ENCODE measurements around the gene MORN2.
"Not testable (repeated sequence)": the region's sequence is repeated elsewhere in the genome, so short reads cannot be mapped to it uniquely, and the experiment has no call there.

Gene MORN2

DNA sequence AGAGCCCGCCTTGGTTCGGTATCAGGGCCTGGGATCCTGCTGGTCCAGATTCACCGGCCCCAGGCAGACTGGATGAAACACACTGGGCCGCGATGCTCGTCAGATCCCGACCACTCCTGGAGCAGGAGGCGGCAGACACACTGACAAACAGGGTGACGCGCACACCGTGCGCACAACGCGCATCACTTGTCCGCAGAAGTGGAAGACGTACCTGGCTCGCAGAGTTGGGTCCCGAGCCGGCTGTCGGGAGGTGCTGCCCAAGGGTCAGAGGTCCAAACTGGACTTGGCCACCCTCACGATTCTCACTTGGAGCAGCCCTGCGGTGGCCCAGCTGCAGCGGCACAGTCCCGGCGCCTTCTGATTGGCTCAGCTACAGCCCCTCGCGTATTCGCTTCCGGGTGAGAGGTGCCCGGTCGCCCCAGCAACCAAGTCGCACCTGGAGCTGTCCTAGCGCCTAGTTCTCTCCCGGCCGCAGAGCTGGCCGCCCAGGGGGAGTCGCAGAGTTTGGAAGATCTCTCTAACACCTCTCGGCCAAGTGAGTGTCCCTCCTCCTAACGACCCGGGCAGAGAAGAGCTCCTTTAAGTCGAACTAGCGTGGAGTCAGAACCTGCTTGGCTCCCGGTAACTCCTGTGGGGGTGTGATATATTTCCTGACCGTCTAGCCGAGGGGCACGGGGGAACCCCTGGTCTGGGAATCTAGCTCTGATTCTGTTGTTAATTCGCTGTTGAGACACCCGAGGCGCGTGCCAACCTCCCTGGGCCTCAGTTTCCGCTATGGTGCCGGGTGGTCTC is at the start of gene MORN2, which contains the start of gene DHX57:
TSS of gene MORN2 (plus strand) at position 401 of the 792 bp plus-strand sequence.
TSS of gene DHX57 (minus strand) at position 359 of the 792 bp plus-strand sequence. CDS start 7,529 bp downstream, outside the sequence.
- DNase-seq, result peak; percentile 94

DNA sequence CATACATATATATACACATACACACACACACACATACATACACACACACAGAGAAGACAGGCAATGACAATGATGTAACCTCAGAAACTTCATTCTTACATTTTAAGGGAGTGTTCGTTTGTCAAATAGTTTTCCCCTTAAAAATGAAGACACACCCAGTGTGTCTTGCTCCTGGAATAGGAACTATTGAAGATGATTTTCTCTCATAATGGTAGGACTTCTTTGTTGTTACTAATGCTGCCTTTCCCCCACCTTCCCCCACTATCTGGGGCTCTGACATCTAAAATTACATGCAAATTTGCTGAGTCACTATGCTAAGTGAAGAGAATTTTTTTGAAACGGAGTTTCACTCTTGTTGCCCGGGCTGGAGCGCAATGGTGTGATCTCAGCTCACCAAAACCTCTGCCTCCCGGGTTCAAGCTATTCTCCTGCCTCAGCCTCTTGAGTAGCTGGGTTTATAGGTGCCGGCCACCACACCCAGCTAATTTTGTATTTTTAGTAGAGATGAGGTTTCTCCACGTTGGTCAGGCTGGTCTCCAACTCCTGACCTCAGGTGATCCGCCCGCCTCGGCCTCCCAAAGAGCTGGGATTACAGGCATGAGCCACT is 48.1 kb upstream of the MORN2 start:
- not testable (repeated sequence) for DNase-seq

DNA sequence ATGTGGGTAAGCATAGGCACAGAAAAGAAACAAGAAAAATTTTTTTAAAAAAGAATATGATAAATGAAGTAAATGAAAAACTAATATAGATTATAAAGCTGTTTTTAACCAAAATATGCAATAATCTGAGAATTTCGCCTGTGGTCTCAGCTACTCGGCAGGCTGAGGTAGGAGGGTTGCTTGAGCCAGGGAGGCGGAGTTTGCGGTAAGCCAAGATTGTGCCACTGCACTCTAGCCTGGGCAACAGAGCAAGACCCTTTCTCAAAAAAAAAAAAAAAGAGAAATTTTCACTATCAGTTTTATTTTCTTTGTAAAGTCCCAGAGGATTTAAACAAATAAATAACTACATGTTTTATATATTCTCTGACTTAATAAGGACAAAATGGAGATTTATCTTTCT is 47.3 kb upstream of the MORN2 start:
- no peak for DNase-seq

- DNase-seq, result no peak
Measured at GRCh38 chr2:38829971-38830370, 45.8 kb upstream of the MORN2 start.

- no peak for DNase-seq
Measured at GRCh38 chr2:38830526-38831159, 45.1 kb upstream of the MORN2 start.

DNA sequence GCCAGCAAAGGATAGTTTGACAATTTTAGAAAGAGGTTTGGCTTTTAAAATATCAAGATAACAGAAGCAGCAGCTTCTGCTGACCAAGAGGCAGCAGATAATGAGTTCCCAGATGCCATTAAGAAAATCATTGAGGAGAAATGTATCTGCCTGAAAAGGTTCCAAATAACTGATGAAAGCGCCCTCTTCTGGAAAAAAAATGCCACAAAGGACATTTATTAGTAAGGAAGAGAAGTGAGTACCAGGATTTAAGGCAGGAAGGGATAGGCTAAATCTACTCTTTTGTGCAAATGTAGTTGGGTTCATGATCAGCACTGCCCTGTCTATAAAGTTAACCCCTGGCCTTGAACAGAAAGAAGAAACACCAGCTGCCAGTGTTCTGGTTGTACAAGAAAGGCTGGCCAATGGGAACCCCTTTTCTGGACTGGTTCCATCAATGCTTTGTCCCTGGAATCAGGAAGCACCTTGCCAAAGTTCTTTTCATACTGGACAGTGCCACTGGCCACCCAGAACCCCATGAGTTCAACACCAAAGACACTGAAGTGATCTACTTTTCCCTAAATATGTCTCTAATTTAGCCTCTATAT is 40.7 kb upstream of the MORN2 start:
- DNase-seq, result no peak

- DNase-seq, result no peak
Measured at GRCh38 chr2:38835990-38836389, 39.8 kb upstream of the MORN2 start.

DNA sequence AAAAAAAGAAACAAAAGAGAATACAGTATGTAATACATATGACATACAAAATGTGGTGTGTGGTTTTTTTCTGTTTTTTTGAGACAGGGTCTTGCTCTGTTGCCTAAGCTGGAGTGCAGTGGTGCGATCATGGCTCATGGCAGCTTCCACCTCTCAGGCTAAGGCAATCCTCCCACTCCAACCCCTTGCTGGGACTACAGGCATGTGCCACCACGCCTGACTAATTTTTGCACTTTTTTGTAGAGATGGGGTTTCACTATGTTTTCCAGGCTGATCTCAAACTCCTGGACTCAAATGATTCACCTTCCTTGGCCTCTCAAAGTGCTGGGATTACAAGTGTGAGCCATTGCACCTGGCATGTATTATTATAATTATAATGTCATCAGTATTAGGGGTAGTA is 39.0 kb upstream of the MORN2 start:
- DNase-seq, result no peak

DNA sequence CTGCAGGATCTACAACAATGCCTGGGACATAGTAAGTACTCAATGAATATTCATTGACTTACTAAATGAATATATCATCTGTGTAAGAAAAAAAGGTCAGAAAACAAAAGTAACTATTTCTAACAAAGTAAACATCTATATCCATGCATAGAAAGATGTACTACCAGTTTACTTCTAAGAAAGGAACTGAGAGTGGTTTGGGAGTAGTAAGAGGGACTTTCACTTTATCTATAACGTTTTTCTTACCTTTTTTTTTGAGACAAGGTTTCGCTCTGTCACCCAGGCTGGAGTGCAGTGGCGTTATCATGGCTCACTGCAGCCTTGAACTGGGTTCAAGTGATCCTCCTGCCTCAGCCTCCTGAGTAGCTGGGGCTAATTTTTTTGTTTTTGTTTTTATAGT is 25.7 kb upstream of the MORN2 start:
- no peak for DNase-seq

DNA sequence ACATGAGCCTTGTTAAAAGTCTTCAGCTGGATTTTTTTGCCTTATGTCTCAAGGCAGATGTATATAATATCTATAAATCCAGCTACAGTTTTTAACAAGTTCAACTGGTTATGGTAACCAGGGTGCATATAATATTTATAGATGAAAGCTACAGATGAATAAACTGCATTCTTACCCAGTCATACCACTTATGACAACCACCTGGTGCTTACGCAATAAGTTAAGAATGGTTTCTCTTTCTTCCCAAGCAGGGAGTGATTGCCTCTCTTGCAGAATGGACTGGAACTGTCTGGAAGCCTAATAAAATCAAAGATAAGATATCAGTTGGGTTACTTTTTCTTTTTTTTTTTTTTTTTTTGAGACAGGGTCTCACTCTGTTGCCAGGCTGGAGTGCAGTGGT is 19.6 kb upstream of the MORN2 start:
- no peak for DNase-seq

DNA sequence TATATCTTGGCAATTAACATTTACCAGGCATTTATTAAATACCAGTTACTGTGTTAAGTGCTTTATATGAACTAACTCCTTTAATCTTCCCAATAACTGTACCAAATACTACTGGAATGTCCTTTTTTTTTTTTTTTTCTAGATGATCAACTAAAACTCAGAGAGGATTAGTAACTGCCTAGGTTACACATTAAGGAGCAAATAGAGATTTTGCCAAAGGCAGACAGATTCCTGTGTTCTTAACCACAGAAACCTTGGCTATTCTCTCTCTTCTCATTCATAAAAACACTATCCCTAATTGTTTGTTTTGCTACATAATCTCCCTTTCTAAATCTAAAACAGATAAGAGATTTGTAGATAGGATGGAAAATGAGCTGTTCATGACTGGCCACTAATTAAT is 13.3 kb upstream of the MORN2 start:
- no peak for DNase-seq

- DNase-seq, result no peak
Measured at GRCh38 chr2:38863061-38863695, 12.6 kb upstream of the MORN2 start.

DNA sequence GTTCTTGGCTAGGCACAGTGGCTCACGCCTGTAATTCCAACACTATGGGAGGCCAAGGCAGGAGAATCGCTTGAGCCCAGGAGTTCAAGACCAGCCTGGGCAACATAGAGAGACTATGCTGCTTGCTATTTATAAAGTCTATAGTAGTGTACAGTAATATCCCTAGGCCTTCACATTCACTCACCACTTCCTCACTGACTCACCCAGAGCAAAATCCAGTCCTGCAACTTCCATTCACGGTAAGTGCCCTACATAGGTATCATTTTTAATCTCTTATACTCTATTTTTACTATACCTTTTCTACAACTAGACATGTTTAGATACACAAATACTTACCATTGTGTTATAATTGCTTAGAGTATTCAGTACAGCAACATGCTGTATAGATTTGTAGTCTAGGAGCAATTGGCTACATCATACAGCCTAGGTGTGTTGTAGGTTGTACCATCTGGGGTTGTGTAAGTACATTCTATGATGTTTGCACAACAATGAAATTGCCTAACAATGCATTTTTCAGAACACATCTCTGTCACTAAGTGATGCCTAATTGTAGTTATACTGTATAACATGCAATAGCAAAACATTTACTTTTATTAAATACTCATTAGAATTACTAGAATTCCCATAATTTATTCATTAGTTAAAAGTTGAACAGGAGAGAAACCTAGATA is 8.9 kb upstream of the MORN2 start:
- DNase-seq, result no peak

DNA sequence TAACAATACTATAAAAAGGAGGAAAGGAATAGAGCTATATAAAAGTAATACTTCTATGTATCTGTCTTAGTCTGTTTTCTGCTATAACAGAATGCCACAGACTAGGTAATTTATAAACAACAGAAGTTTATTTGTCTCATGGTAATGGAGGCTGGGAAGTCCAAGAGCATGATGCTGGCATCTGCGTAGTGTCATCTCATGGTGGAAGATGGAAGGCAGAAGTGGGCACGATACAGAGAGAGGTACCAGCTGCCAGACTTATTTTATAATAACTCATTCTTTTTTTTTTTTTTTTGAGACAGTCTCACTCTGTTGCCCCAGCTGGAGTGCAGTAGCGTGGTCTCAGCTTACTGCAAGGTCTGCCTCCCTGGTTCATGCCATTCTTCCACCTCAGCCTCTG is 4.3 kb upstream of the MORN2 start:
- DNase-seq, result no peak

- DNase-seq, result no peak
Measured at GRCh38 chr2:38873763-38874162, 2.0 kb upstream of the MORN2 start.

- no peak for DNase-seq
Measured at GRCh38 chr2:38875227-38875575, 575 bp upstream of the MORN2 start.

DNA sequence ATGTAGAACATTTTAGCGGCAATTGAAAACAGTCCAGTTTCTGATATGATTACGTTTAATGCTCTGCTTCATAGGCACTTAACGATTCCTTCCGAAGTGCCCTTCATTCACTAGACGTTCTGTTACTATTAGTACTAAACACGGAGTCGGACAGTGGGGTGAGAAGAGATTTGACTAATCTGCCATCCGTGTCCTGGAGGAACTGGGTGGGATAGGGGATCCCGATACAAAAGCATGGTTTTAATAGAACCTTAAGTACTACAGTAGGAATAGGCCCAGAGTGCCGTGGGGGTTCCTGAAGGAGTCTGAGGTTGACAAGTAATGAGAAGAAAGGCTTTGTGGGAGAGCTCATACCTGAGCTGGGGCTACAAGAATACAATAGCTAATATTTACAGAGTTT is 631 bp downstream of the MORN2 start:
- no peak for DNase-seq

- no peak for DNase-seq
Measured at GRCh38 chr2:38886063-38886462, 10.3 kb downstream of the MORN2 start.

DNA sequence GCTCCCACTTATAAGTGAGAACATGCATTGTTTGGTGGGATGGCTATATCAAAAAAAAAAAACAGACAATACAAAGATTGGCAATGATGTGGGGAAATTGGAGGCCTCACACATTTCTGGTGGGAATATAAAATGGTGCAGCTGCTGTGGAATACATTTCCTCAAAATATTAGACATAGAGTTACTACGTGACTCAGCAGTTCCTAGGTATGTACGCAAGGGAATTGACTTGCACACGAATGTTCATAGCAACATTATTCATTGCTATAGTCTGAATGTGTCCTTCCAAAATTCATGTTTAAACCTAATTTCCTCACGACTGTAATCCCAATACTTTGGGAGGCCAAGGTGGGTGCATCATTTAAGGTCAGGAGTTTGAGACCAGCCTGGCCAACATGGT is 11.6 kb downstream of the MORN2 start:
- no peak for DNase-seq

DNA sequence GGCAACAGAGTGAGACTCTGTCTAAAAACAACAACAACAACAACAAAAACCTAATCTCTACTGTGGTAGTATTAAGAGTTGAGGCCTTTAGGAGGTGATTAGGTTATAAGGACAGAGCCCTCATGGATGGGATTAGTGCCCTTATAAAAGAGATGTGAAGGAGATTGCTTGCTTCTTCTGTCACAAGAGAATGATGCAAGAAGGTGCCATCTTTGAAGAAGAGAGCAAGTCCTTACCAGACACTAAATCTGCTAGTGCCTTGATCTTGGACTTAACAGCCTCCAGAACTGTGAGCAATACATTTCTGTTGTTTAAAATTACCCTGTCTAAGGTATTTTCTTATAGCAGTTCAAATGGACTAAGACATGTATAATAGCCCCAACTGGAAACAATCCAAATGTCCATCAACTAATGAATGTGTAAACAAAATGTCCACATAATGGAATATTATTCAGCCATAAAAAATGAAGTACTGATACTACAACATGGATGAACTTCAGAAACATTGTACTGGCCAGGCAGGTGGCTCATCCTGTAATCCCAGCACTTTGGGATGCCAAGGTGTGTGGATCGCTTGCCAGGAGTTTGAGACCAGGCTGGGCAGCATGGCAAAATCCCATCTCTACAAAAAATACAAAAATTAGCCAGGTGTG is 12.3 kb downstream of the MORN2 start:
- DNase-seq, result no peak

DNA sequence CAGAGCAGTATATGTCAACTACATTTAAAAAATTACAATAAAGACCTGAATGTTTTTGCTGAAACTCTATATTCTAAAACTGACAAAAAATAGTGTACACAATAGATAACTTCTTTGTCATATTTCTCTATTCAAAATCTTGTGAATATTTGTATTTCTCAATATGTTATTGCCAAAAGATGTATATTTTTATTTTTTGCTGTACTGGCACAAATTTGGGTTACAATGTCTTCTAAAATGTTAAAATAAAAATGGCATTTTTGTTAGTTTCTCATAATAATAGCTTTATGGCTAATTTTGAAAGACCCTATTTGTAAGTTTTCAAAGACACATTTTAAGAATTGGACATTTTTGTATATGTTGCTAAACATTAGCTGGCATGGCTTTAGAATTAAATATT is 13.3 kb downstream of the MORN2 start:
- no peak for DNase-seq

DNA sequence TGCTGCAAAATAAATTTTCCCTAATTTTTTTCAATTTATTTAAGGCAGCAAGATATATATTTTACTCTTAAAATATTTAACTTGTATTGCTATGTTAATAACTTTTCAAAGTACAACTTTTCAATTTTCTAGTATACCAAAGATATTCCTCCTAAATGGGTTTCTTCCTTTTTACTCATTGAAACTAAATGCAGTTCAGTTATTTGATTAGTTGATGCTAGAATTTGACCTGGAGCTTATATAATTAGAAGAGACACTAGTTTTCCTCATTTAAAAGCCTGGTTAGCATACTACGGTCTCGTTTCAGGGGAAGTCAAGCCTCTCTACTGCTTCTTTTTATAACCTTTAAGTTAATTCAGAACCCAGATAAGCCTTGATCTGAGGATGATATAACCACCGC is 13.8 kb downstream of the MORN2 start, which contains the start of gene ARHGEF33:
TSS of gene ARHGEF33 (plus strand) at position 301 of the 400 bp plus-strand sequence. CDS start 29,573 bp downstream, outside the sequence.
- no peak for DNase-seq
